ENCODE data around the gene RUSF1. TPM values are rescaled to one million over a fixed set of nuclear protein-coding genes. Genes with fewer than 3 reads are reported as not detected.

Gene RUSF1
- total and polyA plus RNA-seq, 9 of the 15 experiments (the other 6 are each of a cell fraction or from before 2014, with no cell fraction given): 0.80 to 52.8 (median 27.6) TPM

- Histone ChIP-seq H4K20me1 (replicated peaks; ENCODE audit: control insufficient read depth, insufficient read depth, low read length) (no peaks in the 10 kb centered on the region), H3K9ac (ENCODE audit: insufficient read depth in 1 of 2, low read depth in 2 of 2, low read length in 2 of 2) (peak within 1 kb of the TSS; percentile 35 to 41; a peak in 3 of 4 replicates), H3K27me3 (ENCODE audit: control insufficient read depth in 2 of 2, insufficient read depth in 2 of 2, low read length in 2 of 2) (no peaks in the 10 kb centered on the region), H3K4me2 (ENCODE audit: insufficient read depth, low read length) (peak within 1 kb of the TSS; percentile 74), H3K4me3 (no peak within 1 kb of the TSS; the same call in 1 of the 2 replicates), H3K79me2 (ENCODE audit: control insufficient read depth, insufficient read depth, low read length) (no peaks in the 10 kb centered on the region), H2AFZ (ENCODE audit: low read depth, low read length) (peak within 1 kb of the TSS; percentile 79), H3K36me3 (ENCODE audit: control insufficient read depth, insufficient read depth, low read length) (no peaks in the 10 kb centered on the region), H3K9me3 (replicated peaks; ENCODE audit: control insufficient read depth, insufficient read depth, low read depth, low read length) (0 out of 2 replicates have a peak, but pooled peaks cover 1% of the 10 kb centered on the region), H3K9me1 (ENCODE audit: control insufficient read depth, insufficient read depth, low read length) (no peaks in the 10 kb centered on the region), H3K4me1 (replicated peaks in 1 of 2; ENCODE audit: control insufficient read depth in 2 of 2, insufficient read depth in 2 of 2, low read length in 2 of 2) (peaks cover 28 to 32% of the 10 kb centered on the region in 2 experiments; a peak in 4 of 5 replicates), H3K27ac (ENCODE audit: extremely low read depth, low read depth, low read length) (peak within 1 kb of the TSS; percentile 44; the same call in 2 of the 3 replicates)
- FAIRE-seq (peak; percentile 84), DNase-seq (ENCODE audit: extremely low read depth in 1 of 4, low spot score in 3 of 4) (peak; percentile 39 to 78 (median 56)), ATAC-seq (peak; percentile 64)
- intact Hi-C loops (cut with micrococcal nuclease) (no loop called here), in situ Hi-C loops (cut with MboI) (no loop called here)
- POLR2A ChIA-PET: interaction anchor here (0.7 to 2.2 kb wide), 3 partner anchors 12 to 32 kb away, joined by 3 to 9 read pairs (median 3); partner anchors contain the start of gene RUSF1
- CTCF ChIA-PET (ENCODE audit: low intra/inter-chr PET ratio): no interaction called here
- BruUV-seq (replicated peaks): no TSS peak
- WGBS (ENCODE audit: insufficient coverage, low coverage, missing lambda C conversion rate): 29% methylated on average over 6 of the region's 6 CpGs
- no peak for TF ChIP-seq ARNT (IDR thresholded peaks at IDR 0.05)
- peak; percentile 70 for TF ChIP-seq ARID1B (IDR thresholded peaks at IDR 0.05)
- no peak for TF ChIP-seq PHF20 (IDR thresholded peaks at IDR 0.05; ENCODE audit: partially characterized antibody)
- TF ChIP-seq RBM25 (IDR thresholded peaks at IDR 0.05; ENCODE audit: low read depth, low read length, severe bottlenecking): no peak
- 0 out of 4 replicates have a peak, but pooled peaks of 1 of the 2 experiments have one; percentile 30 for TF ChIP-seq RCOR1 (IDR thresholded peaks at IDR 0.05; ENCODE audit: borderline replicate concordance in 1 of 2, low read depth in 2 of 2, low read length in 2 of 2)
- peak; percentile 93 for TF ChIP-seq C11orf30 (IDR thresholded peaks at IDR 0.05; ENCODE audit: low read depth)
- no peak for TF ChIP-seq ZFP91 (CRISPR knock-in tag; IDR thresholded peaks at IDR 0.05)
- TF ChIP-seq NR0B1 (IDR thresholded peaks at IDR 0.05; ENCODE audit: partially characterized antibody): no peak
- TF ChIP-seq TAL1 (IDR thresholded peaks at IDR 0.05): peak; percentile 67
- no peak for TF ChIP-seq ADNP (tag; IDR thresholded peaks at IDR 0.05)
- TF ChIP-seq NCOR1 (IDR thresholded peaks at IDR 0.05): peak; percentile 64; the same call in 1 of the 2 replicates
- TF ChIP-seq MAFK (IDR thresholded peaks at IDR 0.05; ENCODE audit: low read length): peak; percentile 72
- TF ChIP-seq SMARCA4 (IDR thresholded peaks at IDR 0.05): peak; percentile 71
- peak; percentile 95 for TF ChIP-seq ZNF316 (IDR thresholded peaks at IDR 0.05)
- peak; percentile 24; the same call in 1 of the 2 replicates for TF ChIP-seq SMARCE1 (IDR thresholded peaks at IDR 0.05)
- no peak for TF ChIP-seq TEAD1 (CRISPR knock-in tag; IDR thresholded peaks at IDR 0.05)
- no peak for TF ChIP-seq TCFL5 (CRISPR knock-in tag; conservative IDR thresholded peaks at IDR 0.05)
- peak; percentile 70 for TF ChIP-seq CBFA2T2 (conservative IDR thresholded peaks at IDR 0.05)
- TF ChIP-seq MAFG (tag; conservative IDR thresholded peaks at IDR 0.05): peak; percentile 86
- TF ChIP-seq CGGBP1 (CRISPR knock-in tag; IDR thresholded peaks at IDR 0.05): no peak
- no peak for TF ChIP-seq ZNF79 (CRISPR knock-in tag; IDR thresholded peaks at IDR 0.05; ENCODE audit: low read depth)
- TF ChIP-seq TCF3 (CRISPR knock-in tag; IDR thresholded peaks at IDR 0.05): peak; percentile 72
- TF ChIP-seq ZBTB17 (CRISPR knock-in tag; IDR thresholded peaks at IDR 0.05): no peak
Observed at GRCh38 chr16:31527734-31528274, 19.6 kb upstream of the RUSF1 start, which contains the start of gene AHSP. TSS of gene AHSP (plus strand) at chr16:31527900. CDS start at chr16:31528140, 240 bp downstream.

Data from K562 (cell line).